HepG2 (cell line): ENCODE results near the gene PIP5KL1. TPM values are rescaled to one million over a fixed set of nuclear protein-coding genes. Genes with fewer than 3 reads are reported as not detected.

Source experiments
- SMAD1 ChIP-seq: sonication (generic); formaldehyde crosslinking; IDR thresholded peaks from 2 replicates; pipeline ENCODE4 v1.4.0; 2020; ENCODE audit warnings: missing genetic modification reagents, low read depth, mild to moderate bottlenecking, borderline replicate concordance
- ZEB1 ChIP-seq: IDR thresholded peaks from 2 replicates; pipeline ENCODE4 v1.6.1; 2012; ENCODE audit warnings: mild to moderate bottlenecking, low read depth, inconsistent platforms; ENCODE audit not compliant: insufficient replicate concordance
- ZNF431 ChIP-seq: sonication (generic); formaldehyde crosslinking; IDR thresholded peaks from 2 replicates; pipeline ENCODE4 v1.9.0; 2022; ENCODE audit warnings: missing genetic modification reagents, low read depth, mild to moderate bottlenecking, borderline replicate concordance
- ZNF567 ChIP-seq: sonication (generic); formaldehyde crosslinking; IDR thresholded peaks from 2 replicates; pipeline ENCODE4 v1.8.1; 2023; ENCODE audit warnings: mild to moderate bottlenecking, missing genetic modification reagents, borderline replicate concordance
- ZNF589 ChIP-seq: sonication (generic); formaldehyde crosslinking; conservative IDR thresholded peaks from 2 replicates; pipeline ENCODE4 v1.8.0; 2022; ENCODE audit warnings: mild to moderate bottlenecking, moderate library complexity, missing genetic modification reagents
- ZNF614 ChIP-seq: IDR thresholded peaks from 2 replicates; pipeline ENCODE4 v1.6.1; 2018; ENCODE audit warnings: missing biosample characterization, missing genetic modification reagents, inconsistent platforms, borderline replicate concordance
- ZNF768 ChIP-seq: sonication (generic); formaldehyde crosslinking; IDR thresholded peaks from 2 replicates; pipeline ENCODE4 v1.4.0; 2020; ENCODE audit warnings: missing genetic modification reagents
- polyA plus RNA-seq, 8 experiments: library from polyadenylated mRNA; depleted of rRNA in 3 of 8; stranded (reverse) in 7 of 8; unstranded in 1 of 8; fragments of >200 nt; fragmentation: Illumina TruSeq in 4 of 8; extraction: Trizol in 4 of 8; gene quantifications; 2 replicates each; pipeline versions ENCODE4 v1.2.1 to v1.2.3, GENCODE V29; 2011 to 2016; ENCODE audit warnings: low read depth in 4 of 8, missing spikeins in 1 of 8, mixed read lengths in 1 of 8; ENCODE audit not compliant: insufficient read depth in 1 of 8
- total RNA-seq, 5 experiments: library from RNA; depleted of rRNA; stranded (reverse); fragments of >200 nt; fragmentation: Illumina TruSeq; extraction: Trizol; gene quantifications; 2 replicates each; pipeline ENCODE4 v1.2.3, GENCODE V29; 2016; ENCODE audit warnings: low read depth in 1 of 5
- TF ChIP-seq, protein P1 (sequence below): sonication (generic); formaldehyde crosslinking; IDR thresholded peaks from 2 replicates; pipeline ENCODE4 v1.8.1; 2023; ENCODE audit warnings: missing genetic modification reagents, mild to moderate bottlenecking, borderline replicate concordance
- TF ChIP-seq, protein P2 (sequence below): sonication (generic); formaldehyde crosslinking; IDR thresholded peaks from 2 replicates; pipeline ENCODE4 v1.4.0; 2020; ENCODE audit warnings: missing genetic modification reagents, borderline replicate concordance

Gene PIP5KL1
- total and polyA plus RNA-seq, 2 of the 13 experiments (the other 11 are each of a cell fraction or from before 2014, with no cell fraction given), result 0.20 to 0.49 TPM

DNA sequence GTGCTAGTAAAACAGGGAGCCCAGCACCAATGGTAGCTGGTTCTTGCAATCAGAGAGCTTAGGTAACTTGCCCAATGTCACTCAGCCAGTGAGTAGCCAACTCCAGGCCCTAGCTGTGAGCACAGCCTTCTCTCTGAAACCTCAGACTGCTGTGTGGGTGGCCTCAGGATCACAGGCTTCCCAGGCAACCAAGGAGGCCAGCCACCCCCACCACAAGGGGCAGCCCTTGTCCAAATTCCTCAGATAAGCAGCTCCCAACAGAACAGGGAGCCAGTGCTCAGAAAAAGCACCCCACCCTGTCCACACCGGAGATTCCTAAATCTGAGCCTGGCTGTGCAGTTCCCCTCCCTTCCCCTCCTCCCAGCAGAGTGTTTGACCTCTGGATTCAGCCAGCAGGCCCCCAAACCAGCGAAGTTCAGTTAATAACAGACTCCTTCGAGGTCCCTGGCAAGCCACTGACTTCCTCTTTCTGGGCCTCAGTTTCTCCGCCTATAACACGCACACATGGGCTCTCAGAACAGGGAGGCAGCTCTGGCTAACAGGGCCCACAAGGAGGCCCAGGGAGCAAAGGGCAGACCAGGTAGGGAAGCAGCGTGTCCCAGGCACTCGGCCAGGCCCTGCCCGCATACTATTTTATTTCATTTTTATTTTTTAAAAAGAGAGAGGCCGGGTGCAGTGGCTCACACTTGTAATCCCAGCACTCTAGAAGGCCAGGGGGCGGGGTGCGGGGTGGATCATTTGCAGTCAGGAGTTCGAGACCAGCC is 47.5 kb upstream of the PIP5KL1 start (continued):
- TF ChIP-seq ZNF431 (CRISPR knock-in tag) (no peak), ZNF768 (peak; percentile 93), SMAD1 (CRISPR knock-in tag) (no peak), ZNF614 (CRISPR knock-in tag) (peak; percentile 48; the same call in 1 of the 2 replicates), ZNF567 (no peak), ZNF589 (CRISPR knock-in tag) (no peak), ZEB1 (no peak)
- TF ChIP-seq, protein P1, sequence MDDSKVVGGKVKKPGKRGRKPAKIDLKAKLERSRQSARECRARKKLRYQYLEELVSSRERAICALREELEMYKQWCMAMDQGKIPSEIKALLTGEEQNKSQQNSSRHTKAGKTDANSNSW (CRISPR knock-in tag), result no peak
- TF ChIP-seq, protein P2, sequence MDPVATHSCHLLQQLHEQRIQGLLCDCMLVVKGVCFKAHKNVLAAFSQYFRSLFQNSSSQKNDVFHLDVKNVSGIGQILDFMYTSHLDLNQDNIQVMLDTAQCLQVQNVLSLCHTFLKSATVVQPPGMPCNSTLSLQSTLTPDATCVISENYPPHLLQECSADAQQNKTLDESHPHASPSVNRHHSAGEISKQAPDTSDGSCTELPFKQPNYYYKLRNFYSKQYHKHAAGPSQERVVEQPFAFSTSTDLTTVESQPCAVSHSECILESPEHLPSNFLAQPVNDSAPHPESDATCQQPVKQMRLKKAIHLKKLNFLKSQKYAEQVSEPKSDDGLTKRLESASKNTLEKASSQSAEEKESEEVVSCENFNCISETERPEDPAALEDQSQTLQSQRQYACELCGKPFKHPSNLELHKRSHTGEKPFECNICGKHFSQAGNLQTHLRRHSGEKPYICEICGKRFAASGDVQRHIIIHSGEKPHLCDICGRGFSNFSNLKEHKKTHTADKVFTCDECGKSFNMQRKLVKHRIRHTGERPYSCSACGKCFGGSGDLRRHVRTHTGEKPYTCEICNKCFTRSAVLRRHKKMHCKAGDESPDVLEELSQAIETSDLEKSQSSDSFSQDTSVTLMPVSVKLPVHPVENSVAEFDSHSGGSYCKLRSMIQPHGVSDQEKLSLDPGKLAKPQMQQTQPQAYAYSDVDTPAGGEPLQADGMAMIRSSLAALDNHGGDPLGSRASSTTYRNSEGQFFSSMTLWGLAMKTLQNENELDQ (CRISPR knock-in tag), result no peak
